Measurements from ENCODE around the gene HADH.

The HADH gene

DNA sequence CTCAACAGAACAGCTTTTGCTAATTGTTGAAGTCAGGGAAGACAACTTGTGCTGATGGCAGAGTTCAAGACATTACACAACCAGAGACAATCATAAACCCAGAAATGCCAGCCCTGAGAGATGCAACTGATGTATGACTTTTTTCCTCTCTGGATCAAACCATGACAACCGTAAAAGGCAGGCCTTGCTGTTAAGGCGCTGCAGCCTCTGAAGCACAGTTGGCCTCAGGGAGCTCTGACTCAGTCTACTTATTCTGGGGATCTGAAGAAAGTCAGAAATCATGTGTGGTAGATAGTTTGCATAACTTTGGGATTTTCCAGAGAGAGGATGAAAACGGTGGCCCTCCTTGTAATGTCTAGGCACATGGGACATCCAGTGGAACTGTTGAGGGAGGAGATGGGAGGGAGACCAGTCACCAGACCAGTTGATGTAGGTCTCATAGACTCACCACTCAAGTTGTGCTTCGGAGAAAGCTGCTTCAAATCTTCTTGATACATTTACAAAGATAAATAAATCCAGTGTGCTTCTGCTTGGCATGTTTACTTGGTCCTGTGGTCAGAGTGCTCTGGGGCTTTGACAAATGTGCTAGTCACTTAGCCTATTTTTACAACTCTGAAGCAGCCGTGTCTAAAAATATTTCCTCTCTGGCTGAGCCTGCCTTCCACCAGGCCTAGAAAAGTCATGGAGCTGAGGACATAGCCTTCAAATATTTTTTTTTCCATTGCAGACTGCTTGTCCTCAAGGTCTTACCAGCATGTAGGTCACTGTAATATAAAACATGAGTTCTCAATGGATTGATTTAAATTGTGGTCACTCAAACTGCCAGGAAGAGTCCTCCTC, 7.5 kb downstream of the HADH start:
- in situ Hi-C loops (cut with MboI; ENCODE audit: low sequenced_read_pairs, unreplicated experiment), result no loop called here
- no peak for DNase-seq (ENCODE audit: low spot score)
- TF ChIP-seq, protein P1, sequence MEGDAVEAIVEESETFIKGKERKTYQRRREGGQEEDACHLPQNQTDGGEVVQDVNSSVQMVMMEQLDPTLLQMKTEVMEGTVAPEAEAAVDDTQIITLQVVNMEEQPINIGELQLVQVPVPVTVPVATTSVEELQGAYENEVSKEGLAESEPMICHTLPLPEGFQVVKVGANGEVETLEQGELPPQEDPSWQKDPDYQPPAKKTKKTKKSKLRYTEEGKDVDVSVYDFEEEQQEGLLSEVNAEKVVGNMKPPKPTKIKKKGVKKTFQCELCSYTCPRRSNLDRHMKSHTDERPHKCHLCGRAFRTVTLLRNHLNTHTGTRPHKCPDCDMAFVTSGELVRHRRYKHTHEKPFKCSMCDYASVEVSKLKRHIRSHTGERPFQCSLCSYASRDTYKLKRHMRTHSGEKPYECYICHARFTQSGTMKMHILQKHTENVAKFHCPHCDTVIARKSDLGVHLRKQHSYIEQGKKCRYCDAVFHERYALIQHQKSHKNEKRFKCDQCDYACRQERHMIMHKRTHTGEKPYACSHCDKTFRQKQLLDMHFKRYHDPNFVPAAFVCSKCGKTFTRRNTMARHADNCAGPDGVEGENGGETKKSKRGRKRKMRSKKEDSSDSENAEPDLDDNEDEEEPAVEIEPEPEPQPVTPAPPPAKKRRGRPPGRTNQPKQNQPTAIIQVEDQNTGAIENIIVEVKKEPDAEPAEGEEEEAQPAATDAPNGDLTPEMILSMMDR (IDR thresholded peaks at IDR 0.05; ENCODE audit: borderline replicate concordance, control extremely low read depth, extremely low read depth, insufficient read depth, missing control alignments), result no peak

DNA sequence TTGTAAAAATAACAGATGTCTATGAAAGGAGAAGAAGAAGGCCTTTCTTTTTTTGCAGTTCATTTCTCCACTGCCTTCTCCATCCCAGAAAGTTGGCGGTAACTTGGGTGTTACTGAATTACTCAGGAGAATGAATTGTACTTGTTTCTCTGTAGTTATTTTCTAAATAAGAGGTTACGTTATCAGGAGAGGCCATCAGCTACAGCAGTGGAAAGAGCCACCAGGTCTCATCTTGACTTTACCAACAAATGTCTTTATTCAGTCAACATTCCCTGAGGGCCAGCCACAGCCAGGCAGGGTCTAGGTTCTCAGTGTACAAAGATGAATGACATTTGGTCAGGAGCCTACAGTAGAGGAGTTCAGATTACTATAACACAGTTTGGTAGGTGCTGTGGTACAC, 8.1 kb downstream of the HADH start:
- TF ChIP-seq, protein P1 (IDR thresholded peaks at IDR 0.05; ENCODE audit: borderline replicate concordance, control extremely low read depth, extremely low read depth, insufficient read depth, missing control alignments), result no peak
- no peak for DNase-seq (ENCODE audit: low spot score)
- in situ Hi-C loops (cut with MboI; ENCODE audit: low sequenced_read_pairs, unreplicated experiment), result no loop called here

DNA sequence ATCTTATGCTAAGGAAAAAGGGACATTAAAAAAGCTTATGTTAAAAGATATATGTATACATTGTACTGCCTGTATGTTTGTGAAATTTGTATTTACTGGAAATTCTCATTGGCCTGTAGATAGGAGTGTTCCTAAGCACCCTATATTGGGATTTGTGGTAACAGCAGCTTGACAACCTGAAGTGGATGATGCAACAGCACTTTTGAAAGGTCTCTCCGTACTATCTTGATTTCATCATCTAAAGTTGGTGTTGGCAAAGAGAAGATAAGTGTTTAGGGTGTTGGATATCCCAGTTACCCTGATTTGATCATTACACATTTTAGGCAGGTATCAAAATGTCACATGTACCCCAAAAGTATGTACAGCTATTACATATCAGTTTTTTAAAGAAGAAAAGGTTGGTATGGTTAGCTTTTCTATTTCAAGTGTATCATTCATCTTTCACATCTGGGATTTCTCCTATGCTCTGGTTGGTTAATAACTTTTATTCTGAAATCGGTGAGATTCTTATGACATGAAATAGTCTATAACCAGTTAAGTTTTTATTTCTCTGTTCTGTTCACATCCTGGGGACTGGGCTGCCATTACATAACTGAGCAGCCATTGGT, 10.3 kb downstream of the HADH start:
- DNase-seq (ENCODE audit: low spot score), result no peak
- TF ChIP-seq, protein P1 (IDR thresholded peaks at IDR 0.05; ENCODE audit: borderline replicate concordance, control extremely low read depth, extremely low read depth, insufficient read depth, missing control alignments), result no peak
- in situ Hi-C loops (cut with MboI; ENCODE audit: low sequenced_read_pairs, unreplicated experiment), result no loop called here

DNA sequence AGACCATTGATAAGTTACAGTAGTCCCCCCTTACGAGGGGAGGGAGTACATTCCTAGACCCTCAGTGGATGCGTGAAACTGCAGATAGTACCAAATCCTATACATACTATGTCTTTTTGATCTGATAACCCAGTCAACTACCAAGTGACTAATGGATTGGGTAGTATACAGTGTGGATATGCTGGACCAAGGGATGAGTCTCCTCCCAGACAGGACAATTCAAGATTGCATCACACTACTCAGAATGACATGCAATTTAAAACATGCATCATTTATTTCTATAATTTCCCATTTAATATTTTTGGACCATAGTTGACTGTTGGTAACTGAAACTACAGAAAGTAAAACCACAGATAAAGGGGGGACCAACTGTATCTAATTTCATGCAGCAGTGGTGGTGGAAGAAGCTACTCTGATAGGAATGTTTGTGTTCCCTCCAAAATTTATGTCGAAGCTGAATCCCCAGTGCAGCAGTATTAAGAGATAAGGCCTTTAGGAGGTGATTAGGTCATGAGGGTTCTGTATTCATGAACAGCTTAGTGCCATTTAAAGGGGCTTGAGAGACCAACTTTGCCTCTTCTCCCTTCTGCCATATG, 11.9 kb downstream of the HADH start:
- TF ChIP-seq, protein P1 (IDR thresholded peaks at IDR 0.05; ENCODE audit: borderline replicate concordance, control extremely low read depth, extremely low read depth, insufficient read depth, missing control alignments), result no peak
- no peak for DNase-seq (ENCODE audit: low spot score)
- in situ Hi-C loops (cut with MboI; ENCODE audit: low sequenced_read_pairs, unreplicated experiment), result no loop called here

DNA sequence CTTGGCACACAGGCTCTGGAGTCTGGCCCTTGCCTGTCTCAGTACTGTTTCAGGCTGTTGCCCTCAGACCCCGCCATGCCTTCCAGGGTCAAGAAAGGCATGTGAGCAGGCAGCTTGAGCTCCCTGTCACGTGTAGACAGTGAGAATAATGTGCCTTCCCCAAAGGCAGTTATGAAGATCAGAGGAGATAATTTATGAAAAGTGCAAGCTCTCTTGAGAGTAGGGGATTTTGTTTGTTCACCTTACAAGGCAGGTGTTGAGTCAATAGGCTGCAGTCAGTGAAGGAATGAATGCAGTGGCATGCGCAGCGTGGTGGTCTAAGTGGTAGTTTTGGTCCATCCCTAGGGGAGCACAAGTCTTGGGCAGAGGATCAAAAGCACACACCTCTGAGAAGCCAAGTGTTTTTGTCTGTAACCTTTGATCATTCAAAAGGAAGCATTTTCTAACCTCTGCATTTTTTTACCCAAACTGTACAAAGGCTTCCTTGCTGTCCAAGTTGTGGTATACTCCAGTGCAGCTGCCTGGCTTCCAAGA, 14.4 kb downstream of the HADH start:
- no peak for DNase-seq (ENCODE audit: low spot score)
- in situ Hi-C loops (cut with MboI; ENCODE audit: low sequenced_read_pairs, unreplicated experiment), result no loop called here
- TF ChIP-seq, protein P1 (IDR thresholded peaks at IDR 0.05; ENCODE audit: borderline replicate concordance, control extremely low read depth, extremely low read depth, insufficient read depth, missing control alignments), result no peak

DNA sequence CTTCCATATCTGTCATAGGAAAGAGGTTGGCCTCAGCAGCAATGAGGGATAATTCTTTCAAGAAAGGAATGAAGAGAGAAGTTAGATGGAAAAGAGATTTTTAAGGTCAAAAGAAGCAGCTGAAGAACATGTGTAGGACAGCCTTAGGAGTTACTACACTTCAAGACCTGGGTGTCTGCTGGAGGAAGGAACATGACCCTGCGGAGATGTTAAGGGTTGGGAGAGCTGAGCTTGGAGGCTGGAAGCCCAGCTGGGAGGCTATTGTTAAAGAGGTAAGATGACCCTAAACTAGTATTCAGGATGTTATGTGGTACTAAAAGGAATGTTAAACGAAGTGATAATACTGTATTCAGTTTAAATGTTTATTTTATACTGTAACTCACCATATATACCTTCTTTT, 15.0 kb downstream of the HADH start:
- in situ Hi-C loops (cut with MboI; ENCODE audit: low sequenced_read_pairs, unreplicated experiment), result no loop called here
- no peak for DNase-seq (ENCODE audit: low spot score)
- TF ChIP-seq, protein P1 (IDR thresholded peaks at IDR 0.05; ENCODE audit: borderline replicate concordance, control extremely low read depth, extremely low read depth, insufficient read depth, missing control alignments), result no peak
